BE2C (cell line): ENCODE results near the gene DEPDC1B.
"Not testable (repeated sequence)": the region's sequence is repeated elsewhere in the genome, so short reads cannot be mapped to it uniquely, and the experiment has no call there.

Experiments used
- DNase-seq: peaks from one replicate; pipeline ENCODE4 v3.0.0-alpha.2; 2020
- H3K27me3 ChIP-seq: fragments of 250-450 bp; sonication (Bioruptor Pico); 2 replicates; pipeline ENCODE4 v1.5.1; 2020; ENCODE audit warnings: mild to moderate bottlenecking
- H3K36me3 ChIP-seq: fragments of 250-450 bp; sonication (Bioruptor Pico); 2 replicates; pipeline ENCODE4 v1.5.1; 2020; ENCODE audit warnings: mild to moderate bottlenecking
- H3K4me1 ChIP-seq: fragments of 250-450 bp; sonication (Bioruptor Pico); 2 replicates; pipeline ENCODE4 v1.5.1; 2020
- H3K4me3 ChIP-seq: 2 replicates; pipeline ENCODE4 v1.5.1; 2011; ENCODE audit warnings: low read depth, low read length
- H3K9me3 ChIP-seq: fragments of 250-450 bp; sonication (Bioruptor Pico); 2 replicates; pipeline ENCODE4 v1.5.1; 2020
- TF ChIP-seq, protein P1 (sequence below): IDR thresholded peaks from 2 replicates; pipeline ENCODE4 v1.5.1; 2012; ENCODE audit warnings: mild to moderate bottlenecking, low read depth, low read length

The DEPDC1B gene

GRCh38 chr5:60578315-60578714 is 121.7 kb downstream of the DEPDC1B start:
- no peak for DNase-seq
- TF ChIP-seq, protein P1, sequence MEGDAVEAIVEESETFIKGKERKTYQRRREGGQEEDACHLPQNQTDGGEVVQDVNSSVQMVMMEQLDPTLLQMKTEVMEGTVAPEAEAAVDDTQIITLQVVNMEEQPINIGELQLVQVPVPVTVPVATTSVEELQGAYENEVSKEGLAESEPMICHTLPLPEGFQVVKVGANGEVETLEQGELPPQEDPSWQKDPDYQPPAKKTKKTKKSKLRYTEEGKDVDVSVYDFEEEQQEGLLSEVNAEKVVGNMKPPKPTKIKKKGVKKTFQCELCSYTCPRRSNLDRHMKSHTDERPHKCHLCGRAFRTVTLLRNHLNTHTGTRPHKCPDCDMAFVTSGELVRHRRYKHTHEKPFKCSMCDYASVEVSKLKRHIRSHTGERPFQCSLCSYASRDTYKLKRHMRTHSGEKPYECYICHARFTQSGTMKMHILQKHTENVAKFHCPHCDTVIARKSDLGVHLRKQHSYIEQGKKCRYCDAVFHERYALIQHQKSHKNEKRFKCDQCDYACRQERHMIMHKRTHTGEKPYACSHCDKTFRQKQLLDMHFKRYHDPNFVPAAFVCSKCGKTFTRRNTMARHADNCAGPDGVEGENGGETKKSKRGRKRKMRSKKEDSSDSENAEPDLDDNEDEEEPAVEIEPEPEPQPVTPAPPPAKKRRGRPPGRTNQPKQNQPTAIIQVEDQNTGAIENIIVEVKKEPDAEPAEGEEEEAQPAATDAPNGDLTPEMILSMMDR = no peak
- Histone ChIP-seq H3K36me3 (no peaks in the 10 kb centered on the region), H3K4me3 (no peak overlapping the region), H3K27me3 (no peaks in the 10 kb centered on the region), H3K9me3 (no peaks in the 10 kb centered on the region; the same call in 1 of the 2 replicates), H3K4me1 (no peaks in the 10 kb centered on the region)

DNA sequence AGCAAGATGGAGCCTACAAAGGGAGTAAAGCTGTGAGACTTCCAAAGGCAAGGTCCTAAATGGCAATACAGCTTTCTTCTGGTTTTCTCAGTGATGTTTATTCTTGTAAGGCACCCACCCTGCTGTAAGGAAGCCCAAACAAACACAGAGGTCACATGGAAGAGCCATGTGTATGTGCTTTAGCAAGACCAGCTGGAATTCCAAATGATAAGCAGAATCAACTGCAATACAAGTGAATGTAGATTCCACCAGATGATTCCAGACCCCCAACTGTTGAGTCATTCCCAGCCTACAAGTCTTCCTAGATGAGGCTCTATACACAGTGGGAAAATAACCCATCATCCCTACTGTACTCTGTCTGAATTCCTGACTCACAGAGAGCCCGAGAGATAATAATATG is 122.8 kb downstream of the DEPDC1B start:
- TF ChIP-seq, protein P1 = no peak
- Histone ChIP-seq H3K4me3 (no peak overlapping the region), H3K9me3 (no peaks in the 10 kb centered on the region; the same call in 1 of the 2 replicates), H3K27me3 (no peaks in the 10 kb centered on the region), H3K36me3 (no peaks in the 10 kb centered on the region), H3K4me1 (no peaks in the 10 kb centered on the region)
- no peak for DNase-seq

GRCh38 chr5:60576425-60576824 is 123.5 kb downstream of the DEPDC1B start:
- no peak for DNase-seq
- H3K4me3 ChIP-seq = no peak overlapping the region
- H3K9me3 ChIP-seq = no peaks in the 10 kb centered on the region; the same call in 1 of the 2 replicates
- no peaks in the 10 kb centered on the region for H3K36me3 ChIP-seq
- TF ChIP-seq, protein P1 = no peak
- no peaks in the 10 kb centered on the region for H3K27me3 ChIP-seq
- H3K4me1 ChIP-seq = no peaks in the 10 kb centered on the region

DNA sequence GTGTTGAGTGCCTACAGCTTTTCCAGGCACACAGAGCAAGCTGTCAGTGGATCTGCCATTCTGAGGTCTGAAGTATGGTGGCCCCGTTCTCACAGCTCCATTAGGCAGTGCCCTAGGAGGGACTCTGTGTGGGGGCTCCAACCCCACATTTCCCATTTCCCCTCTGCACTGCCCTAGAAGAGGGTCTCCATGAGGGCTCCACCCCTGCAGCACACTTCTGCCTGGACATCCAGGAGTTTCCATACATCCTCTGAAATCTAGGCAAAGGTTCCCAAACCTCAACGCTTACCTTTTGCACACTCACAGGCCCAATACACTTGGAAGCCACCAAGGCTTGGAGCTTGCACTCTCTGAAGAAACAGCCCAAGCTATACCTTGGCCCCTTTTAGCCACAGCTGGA is 131.3 kb downstream of the DEPDC1B start:
- no peaks in the 10 kb centered on the region for H3K36me3 ChIP-seq

GRCh38 chr5:60563696-60564324 is 136.2 kb downstream of the DEPDC1B start:
- TF ChIP-seq, protein P1 = no peak
- H3K9me3 ChIP-seq = no peaks in the 10 kb centered on the region; the same call in 1 of the 2 replicates
- no peak for DNase-seq
- H3K4me1 ChIP-seq = no peaks in the 10 kb centered on the region
- H3K27me3 ChIP-seq = no peaks in the 10 kb centered on the region
- H3K4me3 ChIP-seq = no peak overlapping the region
- no peaks in the 10 kb centered on the region for H3K36me3 ChIP-seq

More for the DNA sequence above, 131.3 kb downstream of the DEPDC1B start:
- Histone ChIP-seq H3K4me1 (no peaks in the 10 kb centered on the region), H3K9me3 (no peaks in the 10 kb centered on the region; the same call in 1 of the 2 replicates), H3K27me3 (no peaks in the 10 kb centered on the region), H3K4me3 (no peak overlapping the region)
- TF ChIP-seq, protein P1 = no peak
- no peak for DNase-seq

GRCh38 chr5:60553291-60553690 is 146.7 kb downstream of the DEPDC1B start:
- H3K9me3 ChIP-seq, H3K4me1 ChIP-seq, H3K27me3 ChIP-seq, DNase-seq, H3K4me3 ChIP-seq, H3K36me3 ChIP-seq: not testable (repeated sequence)
